ENCODE measurements around the gene CHMP1A. TPM values are rescaled to one million over a fixed set of nuclear protein-coding genes. Genes with fewer than 3 reads are reported as not detected.

Gene CHMP1A
- polyA plus RNA-seq, 5 donors: 47.5 to 97.3 (median 66.4) TPM

GRCh38 chr16:89629827-89630610 is 27.5 kb downstream of the CHMP1A start:
- DNase-seq: no peak

GRCh38 chr16:89624777-89625761 is 32.4 kb downstream of the CHMP1A start:
- no peak for DNase-seq

GRCh38 chr16:89623511-89624261 is 33.8 kb downstream of the CHMP1A start:
- DNase-seq: no peak

GRCh38 chr16:89621698-89622409 is 35.7 kb downstream of the CHMP1A start:
- no peak for DNase-seq

- DNase-seq: no peak
These were observed 36.3 kb downstream of the CHMP1A start for GRCh38 chr16:89621136-89621697.

- DNase-seq: no peak
These were observed 37.1 kb downstream of the CHMP1A start for GRCh38 chr16:89620406-89620841.

GRCh38 chr16:89619840-89620239 is 37.7 kb downstream of the CHMP1A start:
- peak in 1 of 2 donors; percentile 40 for DNase-seq

- no peak for DNase-seq
These were observed 39.2 kb downstream of the CHMP1A start for GRCh38 chr16:89618109-89618998.

- DNase-seq: no peak
These were observed 40.5 kb downstream of the CHMP1A start for GRCh38 chr16:89617036-89617435.

GRCh38 chr16:89616623-89617022 is 40.9 kb downstream of the CHMP1A start:
- DNase-seq: no peak

- DNase-seq: no peak
These were observed 41.9 kb downstream of the CHMP1A start for GRCh38 chr16:89615596-89616090.

GRCh38 chr16:89615176-89615575 is 42.3 kb downstream of the CHMP1A start:
- no peak for DNase-seq

GRCh38 chr16:89613954-89614459 is 43.5 kb downstream of the CHMP1A start:
- DNase-seq: no peak

- no peak for DNase-seq
These were observed 44.1 kb downstream of the CHMP1A start, which contains the start of gene DPEP1 for GRCh38 chr16:89613231-89613953. Gene DPEP1, plus strand, starts transcription at chr16:89613642. Its CDS starts 16,769 bp downstream, at chr16:89630411.

- DNase-seq: no peak
These were observed 44.9 kb downstream of the CHMP1A start for GRCh38 chr16:89612415-89613166.

GRCh38 chr16:89610108-89610453 is 47.4 kb downstream of the CHMP1A start:
- DNase-seq: no peak

- DNase-seq: no peak
These were observed 49.4 kb downstream of the CHMP1A start for GRCh38 chr16:89607937-89608740.
